Prostate gland (tissue), 2 donors: ENCODE measurements around the gene WWC2.

Experiments
- POLR2A ChIP-seq: fragments of 450-650 bp; IDR thresholded peaks from one replicate; pipeline ENCODE4 v1.6.1; 2016; ENCODE audit warnings: antibody characterized with exemption, mild to moderate bottlenecking
- POLR2AphosphoS5 ChIP-seq: sonication (generic); formaldehyde crosslinking; IDR thresholded peaks from one replicate; pipeline ENCODE4 v1.6.1; 2017; ENCODE audit warnings: antibody characterized with exemption
- TF ChIP-seq, protein P1 (sequence below), 4 experiments: fragments of 200-600 bp in 2 of 4; fragments of 450-650 bp in 2 of 4; sonication (generic) in 2 of 4; IDR thresholded peaks; 1 replicate in 3 of 4; 2 replicates in 1 of 4; pipeline ENCODE4 v1.5.1; 2016 to 2019; ENCODE audit warnings: antibody characterized with exemption in 4 of 4, mild to moderate bottlenecking in 2 of 4, moderate library complexity in 2 of 4

GRCh38 chr4:183241721-183242151 is 142.7 kb downstream of the WWC2 start:
- TF ChIP-seq, protein P1, sequence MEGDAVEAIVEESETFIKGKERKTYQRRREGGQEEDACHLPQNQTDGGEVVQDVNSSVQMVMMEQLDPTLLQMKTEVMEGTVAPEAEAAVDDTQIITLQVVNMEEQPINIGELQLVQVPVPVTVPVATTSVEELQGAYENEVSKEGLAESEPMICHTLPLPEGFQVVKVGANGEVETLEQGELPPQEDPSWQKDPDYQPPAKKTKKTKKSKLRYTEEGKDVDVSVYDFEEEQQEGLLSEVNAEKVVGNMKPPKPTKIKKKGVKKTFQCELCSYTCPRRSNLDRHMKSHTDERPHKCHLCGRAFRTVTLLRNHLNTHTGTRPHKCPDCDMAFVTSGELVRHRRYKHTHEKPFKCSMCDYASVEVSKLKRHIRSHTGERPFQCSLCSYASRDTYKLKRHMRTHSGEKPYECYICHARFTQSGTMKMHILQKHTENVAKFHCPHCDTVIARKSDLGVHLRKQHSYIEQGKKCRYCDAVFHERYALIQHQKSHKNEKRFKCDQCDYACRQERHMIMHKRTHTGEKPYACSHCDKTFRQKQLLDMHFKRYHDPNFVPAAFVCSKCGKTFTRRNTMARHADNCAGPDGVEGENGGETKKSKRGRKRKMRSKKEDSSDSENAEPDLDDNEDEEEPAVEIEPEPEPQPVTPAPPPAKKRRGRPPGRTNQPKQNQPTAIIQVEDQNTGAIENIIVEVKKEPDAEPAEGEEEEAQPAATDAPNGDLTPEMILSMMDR (IDR thresholded peaks at IDR 0.05) = no peak
- TF ChIP-seq POLR2A (no peak), POLR2AphosphoS5 (no peak)
